SU-DHL-6 (cell line): ENCODE data around the gene MAPK1IP1L.

Experiments used
- H2AFZ ChIP-seq: fragments of 200-600 bp; sonication (generic); 2 replicates; pipeline ENCODE4 v1.6.1; 2014; ENCODE audit warnings: low read depth, mild to moderate bottlenecking, moderate library complexity, mixed read lengths, antibody characterized with exemption, low read length; ENCODE audit not compliant: severe bottlenecking
- H3F3A ChIP-seq: fragments of 200-600 bp; shearing (Covaris generic); 2 replicates; pipeline ENCODE4 v1.6.0; 2016; ENCODE audit warnings: antibody characterized with exemption, mild to moderate bottlenecking; ENCODE audit not compliant: insufficient read depth
- H3K27ac ChIP-seq: fragments of 200-600 bp; sonication (generic); 2 replicates; pipeline ENCODE4 v1.5.1; 2016; ENCODE audit warnings: low read depth, mild to moderate bottlenecking, low read length, moderate library complexity, mixed read lengths
- H3K27me3 ChIP-seq: fragments of 200-600 bp; sonication (generic), shearing (Covaris generic); 2 replicates; pipeline ENCODE4 v1.6.0; 2014; ENCODE audit warnings: mild to moderate bottlenecking, low read length
- H3K36me3 ChIP-seq: fragments of 200-600 bp; sonication (generic); 2 replicates; pipeline ENCODE4 v1.6.1; 2014; ENCODE audit warnings: mild to moderate bottlenecking, low read length, mixed read lengths
- H3K4me2 ChIP-seq: fragments of 300-600, 200-600 bp; shearing (Covaris generic), sonication (generic); 2 replicates; pipeline ENCODE4 v1.6.0; 2014; ENCODE audit warnings: low read length, low read depth, mild to moderate bottlenecking; ENCODE audit not compliant: poor library complexity, severe bottlenecking
- H3K4me3 ChIP-seq: fragments of 200-600 bp; sonication (generic); 2 replicates; pipeline ENCODE4 v1.5.1; 2014; ENCODE audit warnings: antibody characterized with exemption, low read length, mild to moderate bottlenecking, mixed read lengths; ENCODE audit not compliant: insufficient read depth, poor library complexity, severe bottlenecking
- H3K79me2 ChIP-seq: fragments of 200-600 bp; sonication (generic); 2 replicates; pipeline ENCODE4 v1.6.1; 2014; ENCODE audit warnings: mild to moderate bottlenecking, low read length, moderate library complexity; ENCODE audit not compliant: insufficient read depth
- H3K9ac ChIP-seq: fragments of 200-600 bp; sonication (generic); 2 replicates; pipeline ENCODE4 v1.7.0; 2014; ENCODE audit warnings: mild to moderate bottlenecking, low read length
- H3K9me2 ChIP-seq: fragments of 200-600 bp; sonication (generic); replicated peaks from 2 replicates; pipeline ENCODE4 v1.6.1; 2014; ENCODE audit warnings: low read length; ENCODE audit not compliant: insufficient read depth
- H3K9me3 ChIP-seq: fragments of 200-600 bp; sonication (generic); 2 replicates; pipeline ENCODE4 v1.6.1; 2014; ENCODE audit warnings: low read length, mixed read lengths; ENCODE audit not compliant: insufficient read depth
- H4K20me1 ChIP-seq: fragments of 200-600 bp; sonication (generic); 2 replicates; pipeline ENCODE4 v1.6.1; 2014; ENCODE audit warnings: low read depth, mild to moderate bottlenecking, antibody characterized with exemption, low read length, moderate library complexity, mixed read lengths
- CTCF ChIP-seq: fragments of 200-600 bp; sonication (generic); IDR thresholded peaks from one replicate; pipeline ENCODE4 v1.5.1; 2017; ENCODE audit warnings: antibody characterized with exemption, mild to moderate bottlenecking, low read length, moderate library complexity; ENCODE audit not compliant: insufficient read depth, poor library complexity, severe bottlenecking
- EZH2phosphoT487 ChIP-seq: fragments of 200-600 bp; sonication (generic), shearing (Covaris generic); conservative IDR thresholded peaks from 2 replicates; pipeline ENCODE4 v1.6.1; 2018; ENCODE audit warnings: mild to moderate bottlenecking, antibody characterized with exemption, low read length, moderate library complexity, mixed read lengths

MAPK1IP1L gene

GRCh38 chr14:55053500-55053899 lies 2.1 kb downstream of the MAPK1IP1L start:
- TF ChIP-seq CTCF (no peak), EZH2phosphoT487 (no peak)
- H3K9ac ChIP-seq, result no peak overlapping the region

GRCh38 chr14:55054098-55054497 lies 2.7 kb downstream of the MAPK1IP1L start:
- TF ChIP-seq CTCF, result no peak
- TF ChIP-seq EZH2phosphoT487, result no peak
- H3K9ac ChIP-seq, result no peak overlapping the region
- peaks cover 52% of the 10 kb centered on the region for H4K20me1 ChIP-seq
- H3K36me3 ChIP-seq, result peaks cover 25% of the 10 kb centered on the region; the same call in 1 of the 2 replicates
- peaks cover 15% of the 10 kb centered on the region for H3F3A ChIP-seq
- no peaks in the 10 kb centered on the region for H3K9me2 ChIP-seq
- peaks cover 75% of the 10 kb centered on the region for H3K79me2 ChIP-seq
- H3K27ac ChIP-seq, result no peak overlapping the region
- H3K9me3 ChIP-seq, result no peaks in the 10 kb centered on the region
- no peak overlapping the region for H2AFZ ChIP-seq
- H3K4me2 ChIP-seq, result peak overlapping the region; percentile 89
- H3K27me3 ChIP-seq, result no peaks in the 10 kb centered on the region
- no peak overlapping the region for H3K4me3 ChIP-seq

More at GRCh38 chr14:55053500-55053899, 2.1 kb downstream of the MAPK1IP1L start:
- Histone ChIP-seq H3K9me2 (no peaks in the 10 kb centered on the region), H3K4me3 (no peak overlapping the region), H3F3A (peaks cover 21% of the 10 kb centered on the region), H3K79me2 (peaks cover 69% of the 10 kb centered on the region), H3K4me2 (peak overlapping the region; percentile 89), H4K20me1 (peaks cover 49% of the 10 kb centered on the region), H3K27me3 (no peaks in the 10 kb centered on the region), H3K36me3 (peaks cover 25% of the 10 kb centered on the region; the same call in 1 of the 2 replicates), H3K9me3 (no peaks in the 10 kb centered on the region), H2AFZ (no peak overlapping the region), H3K27ac (no peak overlapping the region)

- Histone ChIP-seq H3K36me3 (peaks cover 29% of the 10 kb centered on the region; the same call in 1 of the 2 replicates), H3F3A (peaks cover 3% of the 10 kb centered on the region; the same call in 1 of the 2 replicates), H3K4me2 (no peak overlapping the region), H3K79me2 (peaks cover 100% of the 10 kb centered on the region), H3K27ac (no peak overlapping the region), H3K4me3 (no peak overlapping the region), H2AFZ (no peak overlapping the region), H3K9me2 (no peaks in the 10 kb centered on the region), H4K20me1 (peaks cover 70% of the 10 kb centered on the region), H3K9me3 (no peaks in the 10 kb centered on the region), H3K9ac (no peak overlapping the region), H3K27me3 (no peaks in the 10 kb centered on the region)
- TF ChIP-seq CTCF (no peak), EZH2phosphoT487 (no peak)
These were observed 6.5 kb downstream of the MAPK1IP1L start for GRCh38 chr14:55057919-55058318.

- TF ChIP-seq EZH2phosphoT487 (no peak), CTCF (no peak)
- H3K9ac ChIP-seq, result no peak overlapping the region
- peaks cover 89% of the 10 kb centered on the region for H3K79me2 ChIP-seq
- H2AFZ ChIP-seq, result no peak overlapping the region
- H3K4me2 ChIP-seq, result no peak overlapping the region
- H3K36me3 ChIP-seq, result peaks cover 29% of the 10 kb centered on the region; the same call in 1 of the 2 replicates
- no peaks in the 10 kb centered on the region for H3K27me3 ChIP-seq
- H3K9me3 ChIP-seq, result no peaks in the 10 kb centered on the region
- H4K20me1 ChIP-seq, result peaks cover 59% of the 10 kb centered on the region
- H3K4me3 ChIP-seq, result no peak overlapping the region
- no peaks in the 10 kb centered on the region for H3K9me2 ChIP-seq
- peaks cover 3% of the 10 kb centered on the region; the same call in 1 of the 2 replicates for H3F3A ChIP-seq
- H3K27ac ChIP-seq, result no peak overlapping the region
These were observed 7.9 kb downstream of the MAPK1IP1L start for GRCh38 chr14:55059333-55059732.
